ENCODE data around the gene SPRED2.
"Not testable (repeated sequence)": the region's sequence is repeated elsewhere in the genome, so short reads cannot be mapped to it uniquely, and the experiment has no call there.

SPRED2 gene

DNA sequence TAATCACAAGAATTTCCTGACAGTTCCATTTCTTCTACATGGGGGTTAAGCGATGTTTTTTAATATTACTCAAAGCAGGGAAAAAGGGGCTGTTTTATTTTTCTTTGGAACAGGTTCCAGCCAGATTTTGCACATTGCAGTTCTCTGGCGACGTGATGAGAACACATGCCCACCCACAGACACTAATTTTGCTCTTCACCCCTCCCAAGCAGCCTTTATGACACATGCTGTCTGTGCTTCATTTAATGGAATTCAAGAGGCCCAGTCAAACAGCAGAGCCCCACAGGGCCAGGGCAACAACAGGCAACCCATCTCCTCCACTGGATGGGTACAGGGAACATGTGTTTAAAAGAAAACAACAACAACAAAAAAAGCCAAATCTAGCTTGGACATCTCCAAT lies 70.8 kb downstream of the SPRED2 start:
- DNase-seq, result no peak

DNA sequence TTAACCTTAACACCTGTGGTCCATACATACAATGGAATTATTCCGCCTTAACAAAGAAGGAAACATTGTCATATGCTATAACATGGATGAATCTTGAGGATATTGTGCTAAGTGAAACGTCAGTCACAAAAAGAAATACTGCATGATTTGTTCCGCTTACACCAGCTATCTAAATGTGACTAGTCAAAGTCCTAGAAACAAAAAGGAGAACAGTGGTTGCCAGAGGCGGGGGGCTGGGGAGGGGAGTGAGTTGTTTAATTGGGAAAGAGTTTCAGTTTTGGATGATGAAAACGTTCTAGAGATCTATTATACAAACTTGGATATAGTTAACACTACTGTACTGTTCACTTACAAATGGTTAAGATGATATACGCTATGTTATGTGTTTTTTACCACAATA lies 72.0 kb downstream of the SPRED2 start:
- DNase-seq, result no peak

DNA sequence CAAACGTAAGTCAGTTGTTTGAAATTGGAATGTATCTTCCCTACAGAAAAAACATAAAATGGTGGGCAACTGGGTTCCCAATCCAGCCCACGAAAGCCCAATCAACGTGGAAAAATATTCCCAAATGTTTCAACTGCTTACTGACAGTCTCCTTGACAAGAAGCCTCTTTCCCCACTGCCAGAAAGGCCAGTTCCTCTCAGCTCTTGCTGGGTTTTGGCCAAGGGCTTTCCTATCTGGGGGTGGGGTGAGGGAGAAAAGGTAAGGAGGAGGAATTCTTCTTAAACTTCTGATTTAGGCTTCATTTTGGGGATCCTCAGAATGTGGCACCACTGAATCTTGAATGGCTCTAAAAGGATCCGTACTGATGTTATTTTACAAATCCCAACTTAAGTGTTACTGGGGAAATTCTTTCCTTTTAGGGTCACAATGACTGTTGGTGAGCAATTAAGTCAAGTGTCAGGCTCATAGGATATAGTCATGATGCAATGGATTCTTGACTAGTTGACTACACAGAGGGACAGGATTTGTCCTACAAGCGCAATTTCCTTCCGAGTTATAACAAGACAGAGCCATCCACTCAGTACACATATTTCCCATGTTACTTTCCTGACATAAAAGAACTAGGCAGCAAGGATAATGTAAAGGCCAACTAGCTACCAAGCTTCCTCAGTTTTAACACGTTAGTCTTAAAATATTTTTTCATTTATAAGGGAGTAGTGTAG lies 73.6 kb downstream of the SPRED2 start:
- DNase-seq, result no peak

DNA sequence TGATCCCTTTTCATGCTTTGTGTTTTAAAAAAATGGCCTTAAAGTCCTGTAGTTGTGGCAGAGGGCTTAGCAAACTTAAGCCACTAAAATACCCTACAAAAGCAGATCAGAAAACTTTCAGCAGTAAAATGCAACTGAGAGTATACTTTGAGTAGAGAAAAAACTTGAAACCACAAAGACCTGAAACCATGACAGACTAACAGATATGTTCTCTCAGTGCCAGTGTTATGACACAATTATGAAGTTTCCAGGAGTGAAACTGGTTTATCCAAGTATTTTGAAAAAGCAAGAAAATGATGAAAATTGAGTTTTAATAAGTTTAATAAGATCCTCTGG lies 74.5 kb downstream of the SPRED2 start:
- DNase-seq, result no peak

DNA sequence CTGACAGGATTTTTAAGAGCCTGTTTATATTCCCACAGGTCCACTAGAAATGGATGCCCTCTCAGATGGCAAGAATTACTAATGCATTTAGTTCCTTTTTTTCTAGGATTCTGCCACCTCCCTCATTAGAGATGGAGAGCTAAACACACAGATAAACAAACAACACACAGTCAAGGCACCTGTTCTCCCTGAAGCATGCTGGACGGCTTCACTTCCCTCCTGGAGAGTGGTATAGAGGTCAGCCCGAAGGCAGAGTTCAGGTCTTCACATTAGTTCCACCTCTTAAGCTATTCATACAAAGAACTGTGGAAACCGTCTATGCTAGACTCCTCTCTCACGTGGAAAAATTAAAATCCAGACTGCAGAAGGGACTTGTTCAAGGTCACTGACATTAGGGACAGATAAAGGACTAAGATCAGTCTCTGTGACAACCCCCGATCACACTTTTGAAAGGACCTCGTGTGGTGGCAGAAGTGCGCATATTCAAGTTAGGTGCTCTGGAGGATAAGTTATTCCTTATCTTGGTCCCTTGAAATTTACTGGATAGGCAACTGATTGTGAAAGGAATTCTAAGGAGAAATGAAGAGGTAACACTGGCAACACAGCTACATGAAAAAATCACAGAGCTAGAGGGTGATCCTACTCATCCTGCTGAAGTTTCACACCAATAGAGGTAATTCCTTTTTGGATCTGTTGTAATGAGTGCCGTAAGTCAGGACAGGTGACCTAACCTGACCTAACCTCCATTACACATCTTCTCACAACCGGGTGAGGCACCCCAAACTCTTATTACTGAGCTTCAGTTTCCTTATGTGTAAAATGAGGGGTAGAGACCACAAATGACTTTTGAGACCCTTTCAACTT lies 75.1 kb downstream of the SPRED2 start:
- no peak for DNase-seq

DNA sequence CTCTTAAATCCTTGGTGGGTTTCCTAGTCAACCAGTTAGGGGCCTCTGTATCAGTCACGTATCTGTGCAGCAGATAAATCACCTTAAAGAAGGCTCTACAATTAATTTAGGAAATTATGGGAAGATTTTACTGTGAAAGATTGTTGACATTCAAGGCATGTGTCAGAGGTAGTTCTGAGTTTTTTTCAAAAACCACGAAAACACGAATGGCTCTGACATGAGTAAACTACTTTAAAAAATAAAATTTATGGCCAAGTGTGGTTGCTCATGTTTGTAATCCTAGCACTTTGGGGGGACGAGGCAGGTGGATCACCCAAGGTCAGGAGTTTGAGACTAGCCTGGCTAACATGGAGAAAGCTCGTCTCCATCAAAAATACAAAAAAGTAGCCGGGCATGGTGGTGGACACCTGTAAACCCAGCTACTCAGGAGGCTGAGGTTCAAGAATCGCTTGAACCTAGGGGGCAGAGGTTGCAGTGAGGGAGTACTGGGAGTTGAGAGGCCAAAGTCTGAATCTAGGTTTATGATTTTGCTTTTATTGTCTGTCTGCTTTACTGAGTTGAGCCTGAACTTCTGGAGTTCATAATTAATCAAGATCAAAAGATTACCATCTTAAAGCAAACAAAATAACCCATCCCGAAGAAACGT lies 77.1 kb downstream of the SPRED2 start:
- no peak for DNase-seq

DNA sequence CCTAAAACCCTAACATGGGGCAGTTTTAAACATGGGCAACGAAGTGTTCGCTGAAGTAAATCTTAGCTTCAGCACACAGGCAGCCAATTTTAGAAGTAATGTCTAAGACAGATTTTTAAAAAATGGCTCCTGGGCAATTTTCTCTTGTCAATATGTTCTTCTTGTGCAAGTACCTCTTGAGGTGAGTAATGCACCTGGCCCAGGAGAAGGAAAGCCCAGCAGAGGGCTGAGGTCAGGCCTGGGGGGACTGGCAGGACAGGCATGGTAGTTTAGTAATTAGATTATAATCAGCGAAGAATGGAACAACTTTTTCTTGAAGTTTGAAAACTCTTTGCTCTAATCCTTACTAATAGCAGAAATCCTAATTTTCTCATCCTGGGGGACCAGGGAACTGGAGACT lies 77.6 kb downstream of the SPRED2 start:
- no peak for DNase-seq

DNA sequence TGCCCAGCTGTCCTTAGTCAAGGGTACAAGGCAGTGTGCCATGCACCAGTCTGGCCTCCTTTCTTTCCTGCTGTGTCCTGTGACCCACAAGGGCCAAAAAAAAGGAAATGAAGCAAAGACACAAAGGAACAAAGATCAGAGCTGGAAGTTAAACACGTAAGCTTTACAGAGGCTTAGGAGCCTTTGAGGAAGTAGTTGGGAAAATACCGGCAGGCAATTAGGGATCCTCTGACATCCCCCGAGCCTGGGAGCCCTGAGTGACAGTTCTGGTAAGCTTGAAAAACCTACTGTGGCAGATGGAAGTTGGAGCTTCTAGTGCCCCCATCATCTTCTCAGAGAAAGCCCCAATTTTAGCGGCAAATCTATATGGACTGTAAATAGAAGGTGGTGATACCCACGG lies 78.5 kb downstream of the SPRED2 start:
- DNase-seq, result no peak

DNA sequence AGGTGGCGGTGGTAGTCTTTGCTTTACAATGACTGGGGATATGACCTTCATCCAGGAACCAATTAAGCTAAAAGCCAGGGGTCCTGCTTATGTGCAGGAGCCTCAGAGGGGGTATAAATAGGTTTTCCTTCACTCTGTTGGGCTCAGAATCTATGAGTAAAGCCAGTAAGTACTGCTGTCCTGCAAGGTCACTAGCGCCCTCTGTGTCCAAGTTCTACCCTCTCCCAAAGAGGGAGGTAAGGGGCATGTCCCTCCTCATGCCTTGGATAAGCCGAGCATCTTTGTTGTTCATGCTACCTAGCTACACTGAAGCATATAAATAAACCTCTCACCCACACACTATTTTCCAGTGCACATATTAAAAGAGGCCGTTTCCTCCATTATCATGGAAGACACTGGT lies 79.4 kb downstream of the SPRED2 start:
- DNase-seq, result no peak

DNA sequence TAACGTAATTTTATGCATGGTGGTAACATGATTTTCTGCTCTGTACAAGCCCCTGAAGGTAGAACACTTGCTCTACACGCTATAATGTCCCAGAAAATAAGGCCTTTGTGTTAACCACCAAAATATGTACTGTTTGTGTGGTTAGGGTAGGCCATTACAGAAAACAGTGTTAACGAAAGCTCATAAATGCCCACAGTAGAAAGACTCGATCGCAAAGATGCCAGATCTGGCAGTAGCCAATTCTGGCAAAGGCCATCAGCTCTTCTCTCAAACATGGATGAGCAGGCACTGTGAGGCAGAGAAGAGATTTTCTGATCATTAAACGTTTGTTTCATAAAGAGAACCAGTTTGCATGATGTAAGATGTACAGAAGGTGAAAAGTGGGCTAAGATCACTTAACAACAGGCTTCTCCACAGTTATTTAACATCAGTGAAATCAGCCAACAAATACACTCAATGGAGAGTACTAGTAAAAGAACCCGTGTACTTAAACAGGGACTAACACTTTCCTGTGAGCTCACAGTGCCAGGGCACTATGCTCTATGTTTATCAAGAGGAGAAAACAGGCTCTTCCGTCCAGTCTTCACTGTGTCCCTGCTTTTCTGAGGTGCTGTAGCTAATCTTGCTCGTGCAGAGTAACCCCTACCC lies 80.3 kb downstream of the SPRED2 start:
- DNase-seq, result no peak

DNA sequence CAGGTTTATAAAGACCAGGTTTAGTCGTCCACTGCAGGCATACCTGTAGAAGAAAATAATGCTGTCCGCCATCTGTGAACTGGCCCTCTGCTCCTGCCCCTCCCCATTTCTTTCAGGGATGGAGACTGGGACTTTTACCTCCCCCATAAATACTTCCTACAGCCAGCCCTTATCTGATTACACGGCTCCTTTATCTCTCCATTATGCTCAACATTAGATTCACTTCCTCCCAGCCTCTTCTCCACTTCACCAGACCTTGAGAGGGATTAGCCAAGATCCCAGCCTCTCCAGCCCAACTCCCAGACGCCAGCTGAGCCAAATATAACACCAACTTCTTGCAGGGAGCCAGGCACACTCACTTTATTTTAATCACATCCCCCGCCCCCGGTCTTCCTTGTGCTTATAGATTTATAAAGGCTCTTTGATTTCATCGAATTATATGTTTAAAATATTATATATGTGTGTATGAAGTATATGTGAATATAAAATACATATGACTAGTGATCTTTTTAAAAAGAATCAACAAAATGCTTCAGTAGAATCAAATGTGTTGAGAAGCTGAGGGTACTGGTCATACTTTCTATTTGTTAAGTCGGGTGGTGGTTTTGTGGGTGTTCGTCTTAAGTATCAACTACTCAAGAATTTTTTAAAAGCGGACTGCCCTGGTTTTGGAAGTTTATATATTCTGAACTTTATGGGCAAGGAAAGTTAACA lies 81.0 kb downstream of the SPRED2 start:
- no peak for DNase-seq

DNA sequence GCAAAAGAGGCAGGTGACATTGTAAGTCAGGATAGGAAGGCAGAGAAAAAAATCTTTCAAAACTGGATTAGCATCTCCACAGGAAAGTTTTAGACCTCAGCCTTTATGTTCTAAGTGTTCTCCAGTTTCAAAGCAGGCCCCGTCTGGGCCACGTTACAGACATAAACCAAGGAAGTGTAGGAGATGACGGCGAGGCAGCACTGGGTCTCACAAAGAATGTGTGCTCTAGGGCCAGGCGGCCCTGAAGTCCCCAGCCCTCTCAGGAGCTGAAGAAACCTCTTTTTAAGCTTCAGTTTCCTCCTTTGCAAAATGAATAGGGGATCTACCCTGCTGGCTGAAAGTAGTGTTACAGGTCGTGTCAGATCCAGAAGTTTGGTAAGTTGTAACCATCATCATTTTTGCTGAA lies 81.7 kb downstream of the SPRED2 start:
- DNase-seq, result no peak

DNA sequence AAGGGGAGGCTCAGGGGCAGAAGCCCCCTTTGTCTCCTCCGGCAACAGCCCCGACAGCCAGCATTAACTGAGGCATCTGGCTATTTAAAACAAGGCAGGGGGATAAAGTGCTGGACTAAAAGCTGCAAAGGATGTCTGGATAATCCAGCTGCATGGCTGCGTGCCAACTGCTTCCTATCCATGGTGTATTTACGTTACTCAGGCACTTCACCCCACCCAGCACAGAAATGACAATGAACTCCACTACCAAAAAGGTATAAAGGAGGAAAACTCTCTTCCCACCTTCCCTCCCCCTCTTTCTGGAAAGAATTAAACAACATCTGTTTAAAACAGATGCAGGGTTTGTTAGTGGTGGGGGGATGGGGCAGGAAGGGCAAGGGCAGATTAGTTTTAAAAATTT lies 82.5 kb downstream of the SPRED2 start:
- DNase-seq, result no peak

DNA sequence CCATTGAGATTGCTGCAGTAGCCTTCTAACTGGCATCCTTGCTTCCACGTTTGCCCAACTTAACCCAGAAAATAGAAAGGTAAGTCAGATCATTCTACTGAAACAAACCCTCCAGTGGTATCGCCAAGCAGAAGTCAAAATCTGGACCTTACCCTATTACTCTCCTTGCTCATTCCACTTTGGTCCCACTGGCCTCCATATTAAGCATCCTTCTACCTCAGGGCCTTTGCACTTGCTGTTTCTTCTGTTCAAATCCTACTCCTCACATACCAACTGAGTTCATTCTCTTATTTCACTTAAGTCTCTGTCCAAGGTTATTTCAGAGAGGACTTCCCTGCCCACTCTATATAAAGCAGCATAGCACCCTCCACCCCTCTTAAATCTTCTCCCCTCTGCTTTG lies 84.5 kb downstream of the SPRED2 start:
- DNase-seq, result no peak

DNA sequence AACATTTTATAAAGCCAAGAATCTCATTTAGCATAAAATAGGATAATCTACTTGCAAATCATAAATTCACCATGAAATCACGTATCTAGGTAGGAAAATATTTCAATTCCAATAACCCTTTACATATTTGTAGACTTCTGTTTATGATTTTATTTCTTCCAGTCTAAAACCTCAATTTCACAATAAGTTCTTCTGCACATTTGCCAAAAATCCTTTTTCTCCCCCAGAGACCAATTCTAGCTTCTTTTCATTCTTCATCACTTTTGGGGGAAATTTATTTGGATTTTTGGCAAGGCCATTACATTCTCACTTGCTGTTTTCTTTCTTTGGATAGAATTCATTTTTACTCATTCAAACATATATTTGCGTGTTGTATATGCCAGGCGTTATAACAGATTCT lies 86.8 kb downstream of the SPRED2 start:
- no peak for DNase-seq

DNA sequence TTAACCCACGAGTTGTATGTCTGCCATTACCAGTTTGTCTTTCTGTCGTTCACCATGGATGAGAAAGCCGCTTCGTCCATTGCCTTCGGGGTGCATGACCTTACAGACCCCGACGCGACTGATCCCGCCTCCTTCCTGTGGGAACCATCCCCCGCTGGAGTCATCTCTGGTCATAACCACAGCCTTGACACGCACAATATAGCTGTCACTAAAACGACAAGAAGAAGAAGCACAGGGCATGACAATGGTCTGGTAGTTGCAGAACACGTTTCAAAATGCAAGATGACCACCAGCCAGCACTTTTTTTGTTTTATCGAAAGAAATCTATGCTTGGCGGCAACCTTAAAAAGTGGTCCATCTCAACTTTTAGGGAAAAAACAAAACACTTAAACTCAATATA lies 87.7 kb downstream of the SPRED2 start:
- DNase-seq, result no peak

DNA sequence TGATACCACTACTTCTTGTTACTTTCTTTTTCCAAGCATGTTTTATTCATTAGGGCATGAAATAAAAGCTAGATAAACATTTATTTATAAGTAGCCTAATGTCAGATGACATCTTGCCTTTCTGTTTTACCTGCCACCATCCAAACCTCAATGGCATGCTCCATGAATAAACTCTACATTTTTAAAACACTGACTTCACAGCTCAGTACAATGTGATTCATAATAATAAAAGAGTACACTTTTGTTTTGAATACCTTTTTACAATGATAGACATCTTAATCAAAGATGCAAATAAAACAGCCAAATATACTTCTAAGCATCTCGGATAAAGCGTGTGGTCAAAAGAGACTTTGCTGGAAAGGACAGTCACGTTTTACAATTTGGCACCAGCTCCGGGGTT lies 88.2 kb downstream of the SPRED2 start:
- no peak for DNase-seq

DNA sequence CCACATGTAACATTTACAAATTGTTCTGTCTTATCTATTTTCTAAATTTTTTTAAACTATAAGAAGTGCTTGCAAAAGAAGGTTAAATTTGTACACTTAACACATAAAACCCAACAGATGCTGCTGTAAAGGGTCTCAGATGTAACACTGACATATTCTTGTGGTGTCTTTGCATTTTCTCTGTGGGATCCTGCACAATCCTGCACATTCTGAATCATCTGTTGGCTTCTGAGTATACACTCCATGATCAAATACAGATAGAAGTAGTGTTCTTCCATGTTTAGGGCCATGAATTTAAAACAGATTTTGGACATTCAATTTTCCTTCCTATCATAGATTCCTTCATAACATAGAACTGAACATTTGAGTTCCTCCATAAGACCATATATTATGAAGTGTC lies 89.0 kb downstream of the SPRED2 start:
- no peak for DNase-seq

DNA sequence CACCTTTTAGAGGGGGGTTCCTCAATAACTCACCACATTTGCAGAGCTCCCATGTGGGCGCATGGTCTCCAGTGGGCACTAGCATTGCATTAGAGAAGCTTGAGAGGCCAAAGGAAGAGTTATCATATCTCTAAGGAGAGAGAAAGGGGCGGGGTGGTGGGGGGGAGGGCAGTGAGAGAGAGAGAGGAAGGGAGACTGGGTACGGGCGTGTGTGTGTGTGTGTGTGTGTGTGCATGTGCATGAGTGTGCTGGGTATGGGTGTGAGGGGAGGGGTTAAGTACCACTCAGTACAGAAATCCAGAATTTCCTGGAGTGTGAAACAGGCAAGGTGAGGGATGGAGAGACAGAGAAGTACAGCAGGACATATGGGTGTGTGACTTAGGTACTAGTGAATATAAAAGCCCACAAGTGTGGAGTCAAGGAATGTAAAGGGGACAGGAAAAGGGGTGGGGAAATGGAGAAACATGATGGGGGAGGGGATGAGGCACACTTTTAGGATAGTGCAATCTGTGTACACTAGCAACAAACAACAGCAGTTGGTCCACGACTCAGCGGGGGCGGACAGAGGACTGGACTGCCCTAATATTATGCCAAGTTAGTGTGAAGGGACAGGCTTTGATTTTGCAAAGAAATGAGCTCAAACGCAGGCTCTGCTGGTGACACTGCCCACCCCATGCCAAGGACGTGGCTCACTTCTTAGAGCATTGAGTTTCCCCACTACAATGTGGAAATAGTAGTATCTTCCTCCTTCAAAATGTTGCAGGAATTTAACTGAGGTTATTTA lies 91.3 kb downstream of the SPRED2 start:
- DNase-seq, result no peak

DNA sequence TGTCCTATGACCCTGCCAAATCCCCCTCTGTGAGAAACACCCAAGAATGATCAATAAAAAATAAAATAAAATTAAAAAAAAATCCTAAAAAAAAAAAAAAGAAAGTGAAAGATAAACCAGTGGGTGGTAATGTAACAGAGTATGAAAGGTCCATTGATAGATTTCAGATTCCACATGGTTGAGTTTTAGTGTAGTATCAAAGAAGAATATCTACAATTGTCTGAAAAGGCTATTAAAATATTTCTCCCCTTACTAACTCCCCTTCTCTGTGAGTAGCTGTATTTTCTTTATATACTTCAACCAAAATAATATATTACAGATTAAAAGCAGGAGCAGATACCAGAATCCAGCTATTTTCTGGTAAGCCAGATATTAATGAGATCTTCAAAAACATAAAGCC lies 92.8 kb downstream of the SPRED2 start:
- no peak for DNase-seq

DNA sequence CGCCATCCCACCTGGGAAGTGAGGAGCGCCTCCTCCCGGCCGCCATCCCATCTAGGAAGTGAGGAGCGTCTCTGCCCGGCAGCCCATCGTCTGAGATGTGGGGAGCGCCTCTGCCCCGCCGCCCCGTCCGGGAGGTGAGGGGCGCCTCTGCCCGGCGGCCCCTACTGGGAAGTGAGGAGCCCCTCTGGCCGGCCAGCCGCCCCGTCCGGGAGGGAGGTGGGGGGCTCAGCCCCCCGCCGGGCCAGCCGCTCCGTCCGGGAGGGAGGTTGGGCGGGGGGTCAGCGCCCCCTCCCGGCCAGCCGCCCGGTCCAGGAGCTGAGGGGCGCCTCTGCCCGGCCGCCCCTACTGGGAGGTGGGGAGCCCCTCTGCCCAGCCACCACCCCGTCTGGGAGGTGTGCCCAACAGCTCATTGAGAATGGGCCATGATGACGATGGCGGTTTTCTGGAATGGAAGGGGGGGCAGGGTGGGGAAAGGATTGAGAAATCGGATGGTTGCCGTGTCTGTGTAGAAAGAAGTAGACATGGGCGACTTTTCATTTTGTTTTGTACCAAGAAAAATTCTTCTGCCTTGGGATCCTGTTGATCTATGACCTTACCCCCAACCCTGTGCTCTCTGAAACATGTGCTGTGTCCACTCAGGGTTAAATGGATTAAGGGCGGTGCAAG lies 93.4 kb downstream of the SPRED2 start:
- DNase-seq, result not testable (repeated sequence)

DNA sequence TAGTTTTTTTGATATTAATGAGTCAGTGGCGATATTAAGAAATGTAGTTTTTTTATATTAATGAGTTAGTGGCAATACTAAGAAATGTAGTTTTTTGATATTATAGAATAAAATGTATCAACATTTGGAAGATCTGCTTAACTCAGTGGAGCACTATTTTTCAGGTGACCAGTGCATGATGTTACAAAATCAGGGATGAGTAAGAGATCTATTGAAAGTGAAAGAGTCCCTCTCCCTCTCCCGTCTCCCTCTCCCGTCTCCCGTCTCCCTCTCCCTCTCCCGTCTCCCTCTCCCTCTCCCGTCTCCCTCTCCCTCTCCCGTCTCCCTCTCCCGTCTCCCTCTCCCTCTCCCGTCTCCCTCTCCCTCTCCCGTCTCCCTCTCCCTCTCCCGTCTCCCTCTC lies 94.5 kb downstream of the SPRED2 start:
- DNase-seq, result not testable (repeated sequence)

Measured in activated CD4-positive, alpha-beta T cell treated with anti-CD3 and anti-CD28 coated beads for 1 hour (primary cell).